Activated T-helper 1 cell treated with anti-CD3 and anti-CD28 coated beads, Interleukin-12 subunit alpha, Interleukin-12 subunit beta, Interleukin-2, Interleukin-4 antibody, amounts not matched to agents 30 ng/mL and 10 ng/mL and 1 ng/mL, durations not matched to agents 14 hours and 24 hours and 36 hours (primary cell): ENCODE measurements around the gene PCBD1. TPM values are rescaled to one million over a fixed set of nuclear protein-coding genes. Genes with fewer than 3 reads are reported as not detected.

ENCODE experiments used
- DNase-seq: peaks from one replicate; pipeline ENCODE4 v3.0.0; 2021; ENCODE audit warnings: low spot score
- H3K27ac Mint-ChIP-seq: one replicate; pipeline ENCODE4 v1.8.0; 2021; ENCODE audit warnings: mild to moderate bottlenecking, mixed read lengths
- H3K27me3 Mint-ChIP-seq: one replicate; pipeline ENCODE4 v1.8.0; 2022; ENCODE audit warnings: mild to moderate bottlenecking, moderate library complexity, mixed read lengths; ENCODE audit not compliant: insufficient read depth
- H3K36me3 Mint-ChIP-seq: one replicate; pipeline ENCODE4 v1.8.0; 2021; ENCODE audit warnings: low read depth, mixed read lengths
- H3K4me1 Mint-ChIP-seq: one replicate; pipeline ENCODE4 v1.8.0; 2021; ENCODE audit warnings: low read depth, mixed read lengths
- H3K4me3 Mint-ChIP-seq: one replicate; pipeline ENCODE4 v1.8.0; 2021; ENCODE audit warnings: mild to moderate bottlenecking, moderate library complexity, mixed read lengths
- H3K9me3 Mint-ChIP-seq: one replicate; pipeline ENCODE4 v1.8.0; 2021; ENCODE audit warnings: mixed read lengths
- intact Hi-C: fragments of 100-400 bp; cut with micrococcal nuclease; formaldehyde crosslinking; loops from one replicate; pipeline ENCODE4 v1.15.1; 2024
- total RNA-seq: library from RNA; stranded (reverse); gene quantifications from 2 replicates; pipeline ENCODE4 v1.2.3, GENCODE V29; 2022

The PCBD1 gene
- total RNA-seq, 1 donor from 2014 or later = 49.3 TPM

- Mint-ChIP-seq H3K36me3 (peaks cover 5% of the 10 kb centered on the region), H3K27ac (no peak overlapping the region)
- intact Hi-C loops = loop anchor here (10.0 kb wide), 1 partner anchor 484 kb away; the partner anchor contains the start of gene EIF4EBP2
These were observed 926 bp upstream of the PCBD1 start for GRCh38 chr10:70889291-70889690.

GRCh38 chr10:70886921-70887665 is 1.3 kb downstream of the PCBD1 start:
- intact Hi-C loops = loop anchor here (10.0 kb wide), 1 partner anchor 482 kb away; the partner anchor contains the start of gene EIF4EBP2
- Mint-ChIP-seq H3K36me3 (peaks cover 11% of the 10 kb centered on the region), H3K27me3 (no peaks in the 10 kb centered on the region), H3K9me3 (no peaks in the 10 kb centered on the region), H3K4me3 (peak overlapping the region; percentile 75), H3K27ac (peak overlapping the region; percentile 71), H3K4me1 (peaks cover 10% of the 10 kb centered on the region)
- DNase-seq = no peak

More at GRCh38 chr10:70889291-70889690, 926 bp upstream of the PCBD1 start:
- Mint-ChIP-seq H3K27me3 (peaks cover 3% of the 10 kb centered on the region), H3K9me3 (no peaks in the 10 kb centered on the region), H3K4me1 (peaks cover 10% of the 10 kb centered on the region), H3K4me3 (peak overlapping the region; percentile 82)
- DNase-seq = no peak

- peaks cover 11% of the 10 kb centered on the region for H3K36me3 Mint-ChIP-seq
- peak overlapping the region; percentile 34 for H3K27ac Mint-ChIP-seq
- peak overlapping the region; percentile 49 for H3K4me3 Mint-ChIP-seq
These were observed 2.1 kb downstream of the PCBD1 start for GRCh38 chr10:70885931-70886903.

GRCh38 chr10:70885481-70885880 is 2.9 kb downstream of the PCBD1 start:
- no peaks in the 10 kb centered on the region for H3K27me3 Mint-ChIP-seq
- peaks cover 10% of the 10 kb centered on the region for H3K4me1 Mint-ChIP-seq
- DNase-seq = no peak
- peaks cover 11% of the 10 kb centered on the region for H3K36me3 Mint-ChIP-seq
- H3K9me3 Mint-ChIP-seq = no peaks in the 10 kb centered on the region
- no peak overlapping the region for H3K4me3 Mint-ChIP-seq
- intact Hi-C loops = loop anchor here (10.0 kb wide), 1 partner anchor 481 kb away; the partner anchor contains the start of gene EIF4EBP2
- H3K27ac Mint-ChIP-seq = no peak overlapping the region

More at GRCh38 chr10:70885931-70886903, 2.1 kb downstream of the PCBD1 start:
- Mint-ChIP-seq H3K27me3 (no peaks in the 10 kb centered on the region), H3K9me3 (no peaks in the 10 kb centered on the region), H3K4me1 (peaks cover 10% of the 10 kb centered on the region)
- no peak for DNase-seq
- intact Hi-C loops = loop anchor here (10.0 kb wide), 1 partner anchor 481 kb away; the partner anchor contains the start of gene EIF4EBP2

GRCh38 chr10:70884741-70885140 is 3.6 kb downstream of the PCBD1 start:
- H3K4me1 Mint-ChIP-seq = peaks cover 14% of the 10 kb centered on the region
- H3K36me3 Mint-ChIP-seq = peaks cover 14% of the 10 kb centered on the region
- no peak for DNase-seq
- no peaks in the 10 kb centered on the region for H3K9me3 Mint-ChIP-seq
- no peak overlapping the region for H3K27ac Mint-ChIP-seq
- H3K27me3 Mint-ChIP-seq = no peaks in the 10 kb centered on the region
- intact Hi-C loops = loop anchor here (10.0 kb wide), 1 partner anchor 480 kb away; the partner anchor contains the start of gene EIF4EBP2
- H3K4me3 Mint-ChIP-seq = no peak overlapping the region

GRCh38 chr10:70880077-70880534 is 8.3 kb downstream of the PCBD1 start:
- Mint-ChIP-seq H3K36me3 (peaks cover 30% of the 10 kb centered on the region), H3K27me3 (no peaks in the 10 kb centered on the region), H3K4me1 (peaks cover 11% of the 10 kb centered on the region), H3K4me3 (no peak overlapping the region), H3K9me3 (no peaks in the 10 kb centered on the region), H3K27ac (no peak overlapping the region)
- intact Hi-C loops = loop anchor here (1.0 to 10.0 kb wide), 7 partner anchors 8 to 475 kb away; partner anchors contain the start of genes EIF4EBP2, PCBD1 and SGPL1
- peak; percentile 65 for DNase-seq

- Mint-ChIP-seq H3K4me3 (no peak overlapping the region), H3K4me1 (peaks cover 11% of the 10 kb centered on the region), H3K27me3 (no peaks in the 10 kb centered on the region), H3K36me3 (peaks cover 27% of the 10 kb centered on the region), H3K9me3 (no peaks in the 10 kb centered on the region), H3K27ac (peak overlapping the region; percentile 8)
- intact Hi-C loops = loop anchor here (5.0 kb wide), 1 partner anchor 417 kb away; no protein-coding TSS in a partner anchor
- DNase-seq = no peak
These were observed 9.2 kb downstream of the PCBD1 start for GRCh38 chr10:70879207-70879606.

GRCh38 chr10:70874061-70874460 is 14.3 kb downstream of the PCBD1 start:
- H3K4me1 Mint-ChIP-seq = peaks cover 2% of the 10 kb centered on the region
- H3K4me3 Mint-ChIP-seq = no peak overlapping the region
- H3K27ac Mint-ChIP-seq = no peak overlapping the region
- intact Hi-C loops = no loop called here
- no peaks in the 10 kb centered on the region for H3K9me3 Mint-ChIP-seq
- peaks cover 35% of the 10 kb centered on the region for H3K36me3 Mint-ChIP-seq
- no peaks in the 10 kb centered on the region for H3K27me3 Mint-ChIP-seq
- no peak for DNase-seq

GRCh38 chr10:70872291-70872690 is 16.1 kb downstream of the PCBD1 start:
- H3K4me1 Mint-ChIP-seq = no peaks in the 10 kb centered on the region
- no peak overlapping the region for H3K27ac Mint-ChIP-seq
- H3K27me3 Mint-ChIP-seq = no peaks in the 10 kb centered on the region
- no peaks in the 10 kb centered on the region for H3K9me3 Mint-ChIP-seq
- no peak overlapping the region for H3K4me3 Mint-ChIP-seq
- intact Hi-C loops = no loop called here
- H3K36me3 Mint-ChIP-seq = peaks cover 33% of the 10 kb centered on the region
- DNase-seq = no peak

- Mint-ChIP-seq H3K9me3 (no peaks in the 10 kb centered on the region), H3K36me3 (peaks cover 18% of the 10 kb centered on the region)
- intact Hi-C loops = no loop called here
These were observed 21.9 kb downstream of the PCBD1 start for GRCh38 chr10:70866424-70866823.

GRCh38 chr10:70864935-70865334 is 23.4 kb downstream of the PCBD1 start:
- intact Hi-C loops = loop anchor here (5.0 kb wide), 1 partner anchor 48 kb away; the partner anchor contains the start of gene SGPL1
- no peak for DNase-seq
- H3K4me3 Mint-ChIP-seq = no peak overlapping the region
- H3K27me3 Mint-ChIP-seq = no peaks in the 10 kb centered on the region
- H3K36me3 Mint-ChIP-seq = peaks cover 20% of the 10 kb centered on the region
- no peaks in the 10 kb centered on the region for H3K9me3 Mint-ChIP-seq
- H3K4me1 Mint-ChIP-seq = peaks cover 20% of the 10 kb centered on the region
- no peak overlapping the region for H3K27ac Mint-ChIP-seq

More at GRCh38 chr10:70866424-70866823, 21.9 kb downstream of the PCBD1 start:
- Mint-ChIP-seq H3K4me1 (peaks cover 20% of the 10 kb centered on the region), H3K4me3 (no peak overlapping the region), H3K27me3 (no peaks in the 10 kb centered on the region), H3K27ac (no peak overlapping the region)
- DNase-seq = no peak

GRCh38 chr10:70863470-70864160 is 24.8 kb downstream of the PCBD1 start:
- Mint-ChIP-seq H3K9me3 (no peaks in the 10 kb centered on the region), H3K27ac (peak overlapping the region; percentile 70), H3K4me3 (no peak overlapping the region), H3K4me1 (peaks cover 20% of the 10 kb centered on the region), H3K27me3 (no peaks in the 10 kb centered on the region), H3K36me3 (peaks cover 27% of the 10 kb centered on the region)
- DNase-seq = no peak
- intact Hi-C loops = loop anchor here (5.0 kb wide), 1 partner anchor 46 kb away; the partner anchor contains the start of gene SGPL1
